ENCODE results near the gene ZDHHC18. TPM values are rescaled to one million over a fixed set of nuclear protein-coding genes. Genes with fewer than 3 reads are reported as not detected.
A peak's percentile ranks its signal among the peaks of the same experiment; 100 is the strongest.

Gene ZDHHC18
- polyA plus RNA-seq, 3 donors, result 3.1 to 46.6 (median 6.0) TPM

DNA sequence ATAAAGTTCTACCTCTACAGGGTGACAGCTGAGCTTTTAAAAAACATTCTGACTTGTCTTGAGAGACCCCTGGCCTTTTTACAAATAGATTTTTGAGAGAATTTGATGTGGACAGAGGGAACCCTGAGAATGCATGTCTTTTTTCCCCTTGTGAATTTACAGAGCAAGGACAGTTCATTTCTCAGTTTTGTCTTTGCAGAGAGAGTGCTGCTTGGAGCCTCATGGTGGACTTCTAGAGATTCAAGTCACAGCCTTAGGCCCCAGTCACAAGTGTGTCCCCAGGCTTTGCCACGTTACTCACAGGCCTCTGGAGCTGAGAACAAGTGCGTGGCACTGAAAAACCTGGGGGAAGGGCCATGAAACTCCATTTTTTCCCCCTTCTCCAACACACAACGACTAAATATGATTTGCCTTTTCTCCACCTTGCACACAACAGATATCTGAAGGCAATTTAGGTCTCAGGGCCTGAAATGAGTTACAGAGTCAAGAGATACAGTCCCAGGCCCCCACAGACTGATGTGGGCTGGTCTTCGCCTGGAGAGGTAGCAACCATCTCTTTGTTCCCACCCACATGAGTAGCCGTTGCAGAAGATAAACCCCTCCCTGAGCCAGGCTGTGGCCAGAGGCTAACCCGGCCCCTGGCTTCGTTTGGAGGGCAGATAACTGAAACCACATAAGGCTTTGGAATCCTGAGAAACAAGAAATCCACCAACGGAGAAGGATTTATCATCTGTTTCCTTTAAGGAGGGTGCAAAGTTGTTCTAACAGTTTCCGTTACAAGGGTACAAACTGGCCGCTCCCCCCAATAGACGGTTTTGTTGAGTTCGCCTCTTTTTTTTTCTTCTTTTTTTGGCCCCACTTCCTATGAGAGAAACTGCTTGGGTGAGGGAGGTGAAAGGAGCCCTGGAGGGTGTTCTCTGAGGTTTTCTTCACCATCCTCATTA is 39.8 kb upstream of the ZDHHC18 start:
- H3K27me3 Mint-ChIP-seq (ENCODE audit: low read depth in 3 of 3), result peaks cover 0 to 2% (median 0%) of the 10 kb centered on the region in 3 donors
- peak overlapping the region; percentile 91 to 97 for H3K27ac ChIP-seq (ENCODE audit: low read depth in 1 of 2, low read length in 2 of 2)
- H3K4me2 ChIP-seq (replicated peaks; ENCODE audit: extremely low read depth, low read length, poor library complexity, severe bottlenecking), result peak overlapping the region; percentile 90
- peaks cover 72% of the 10 kb centered on the region for H3K4me1 Mint-ChIP-seq
- H3K27ac Mint-ChIP-seq, result peak overlapping the region; percentile 95 to 99 (median 99)
- H3K4me3 ChIP-seq (replicated peaks in 1 of 3; ENCODE audit: low read depth in 2 of 3, low read length in 3 of 3), result peak overlapping the region; percentile 71 to 97 (median 90)
- H3K4me3 Mint-ChIP-seq, result peak overlapping the region; percentile 97 to 98
- no peaks in the 10 kb centered on the region for H3K27me3 ChIP-seq (ENCODE audit: control insufficient read depth in 2 of 2, insufficient read depth in 2 of 2, low read length in 2 of 2)
- H3K36me3 ChIP-seq (replicated peaks in 1 of 2; ENCODE audit: control insufficient read depth in 1 of 2, insufficient read depth in 2 of 2, low read length in 2 of 2), result peaks cover 5 to 26% of the 10 kb centered on the region in 2 donors
- H3K4me1 ChIP-seq (ENCODE audit: control insufficient read depth in 1 of 2, insufficient read depth in 2 of 2, low read length in 2 of 2), result peaks cover 61 to 71% of the 10 kb centered on the region in 2 donors
- no peaks in the 10 kb centered on the region for H3K9me3 ChIP-seq (replicated peaks in 1 of 2; ENCODE audit: control insufficient read depth in 1 of 2, insufficient read depth in 1 of 2, low read length in 2 of 2)
- peak in 1 of 3 donors; percentile 59 for DNase-seq
- H4K20me1 ChIP-seq (ENCODE audit: insufficient read depth, low read length), result peaks cover 16% of the 10 kb centered on the region
- TF ChIP-seq, protein P1, sequence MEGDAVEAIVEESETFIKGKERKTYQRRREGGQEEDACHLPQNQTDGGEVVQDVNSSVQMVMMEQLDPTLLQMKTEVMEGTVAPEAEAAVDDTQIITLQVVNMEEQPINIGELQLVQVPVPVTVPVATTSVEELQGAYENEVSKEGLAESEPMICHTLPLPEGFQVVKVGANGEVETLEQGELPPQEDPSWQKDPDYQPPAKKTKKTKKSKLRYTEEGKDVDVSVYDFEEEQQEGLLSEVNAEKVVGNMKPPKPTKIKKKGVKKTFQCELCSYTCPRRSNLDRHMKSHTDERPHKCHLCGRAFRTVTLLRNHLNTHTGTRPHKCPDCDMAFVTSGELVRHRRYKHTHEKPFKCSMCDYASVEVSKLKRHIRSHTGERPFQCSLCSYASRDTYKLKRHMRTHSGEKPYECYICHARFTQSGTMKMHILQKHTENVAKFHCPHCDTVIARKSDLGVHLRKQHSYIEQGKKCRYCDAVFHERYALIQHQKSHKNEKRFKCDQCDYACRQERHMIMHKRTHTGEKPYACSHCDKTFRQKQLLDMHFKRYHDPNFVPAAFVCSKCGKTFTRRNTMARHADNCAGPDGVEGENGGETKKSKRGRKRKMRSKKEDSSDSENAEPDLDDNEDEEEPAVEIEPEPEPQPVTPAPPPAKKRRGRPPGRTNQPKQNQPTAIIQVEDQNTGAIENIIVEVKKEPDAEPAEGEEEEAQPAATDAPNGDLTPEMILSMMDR (IDR thresholded peaks at IDR 0.05), result no peak
- peak overlapping the region; percentile 87 for H3K9ac ChIP-seq (ENCODE audit: insufficient read depth, low read length, poor library complexity, severe bottlenecking)
- H3K9me3 Mint-ChIP-seq, result no peaks in the 10 kb centered on the region
- H3K79me2 ChIP-seq (ENCODE audit: insufficient read depth, low read length), result peaks cover 44% of the 10 kb centered on the region
- 0% methylated on average over 6 of the region's 12 CpGs for WGBS (ENCODE audit: insufficient coverage)
- intact Hi-C loops (cut with micrococcal nuclease), result loop anchor here (2.0 to 5.0 kb wide), 3 partner anchors 44 to 94 kb away; partner anchors contain the start of gene ARID1A (in 1 of the 2)
- peak overlapping the region; percentile 93 for H2AFZ ChIP-seq (ENCODE audit: insufficient read depth, low read depth, low read length, poor library complexity, severe bottlenecking)
- H3K36me3 Mint-ChIP-seq, result peaks cover 14 to 15% of the 10 kb centered on the region in 2 donors

DNA sequence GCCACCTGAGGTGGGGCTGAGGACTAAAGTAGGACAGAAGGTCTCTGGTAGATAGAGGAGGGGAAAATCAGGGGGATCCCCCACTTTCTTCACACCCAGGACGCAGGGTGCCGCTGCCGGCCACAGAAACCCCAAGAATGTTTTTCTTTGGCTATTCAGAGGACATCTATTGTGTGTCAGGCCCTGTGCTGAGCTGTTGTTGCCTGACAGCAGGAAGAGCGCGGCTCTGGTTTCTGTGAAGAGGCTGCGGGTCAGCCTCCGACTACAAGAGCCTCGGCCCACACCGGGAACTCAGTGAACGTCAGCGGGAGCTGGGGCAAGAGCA is 39.1 kb upstream of the ZDHHC18 start:
- peak overlapping the region; percentile 90 for H3K4me2 ChIP-seq (replicated peaks; ENCODE audit: extremely low read depth, low read length, poor library complexity, severe bottlenecking)
- H3K4me1 ChIP-seq (ENCODE audit: control insufficient read depth in 1 of 2, insufficient read depth in 2 of 2, low read length in 2 of 2), result peaks cover 57 to 65% of the 10 kb centered on the region in 2 donors
- intact Hi-C loops (cut with micrococcal nuclease), result loop anchor here (2.0 to 5.0 kb wide), 3 partner anchors 45 to 95 kb away; partner anchors contain the start of gene ARID1A (in 1 of the 2)
- H3K27me3 ChIP-seq (ENCODE audit: control insufficient read depth in 2 of 2, insufficient read depth in 2 of 2, low read length in 2 of 2), result no peaks in the 10 kb centered on the region
- H3K36me3 ChIP-seq (replicated peaks in 1 of 2; ENCODE audit: control insufficient read depth in 1 of 2, insufficient read depth in 2 of 2, low read length in 2 of 2), result peaks cover 0 to 20% of the 10 kb centered on the region in 2 donors
- peak overlapping the region; percentile 95 to 99 (median 99) for H3K27ac Mint-ChIP-seq
- H3K27ac ChIP-seq (ENCODE audit: low read depth in 1 of 2, low read length in 2 of 2), result peak overlapping the region; percentile 91 to 97
- H4K20me1 ChIP-seq (ENCODE audit: insufficient read depth, low read length), result peaks cover 10% of the 10 kb centered on the region
- H3K79me2 ChIP-seq (ENCODE audit: insufficient read depth, low read length), result peaks cover 38% of the 10 kb centered on the region
- DNase-seq, result peak in 2 of 3 donors; percentile 16 to 67
- H3K4me3 Mint-ChIP-seq, result peak overlapping the region; percentile 97 to 98
- no peaks in the 10 kb centered on the region for H3K9me3 Mint-ChIP-seq
- peak overlapping the region; percentile 87 for H3K9ac ChIP-seq (ENCODE audit: insufficient read depth, low read length, poor library complexity, severe bottlenecking)
- H3K36me3 Mint-ChIP-seq, result peaks cover 7 to 10% of the 10 kb centered on the region in 2 donors
- TF ChIP-seq, protein P1 (IDR thresholded peaks at IDR 0.05), result no peak
- H3K4me3 ChIP-seq (replicated peaks in 1 of 3; ENCODE audit: low read depth in 2 of 3, low read length in 3 of 3), result peak overlapping the region; percentile 71 to 97 (median 90)
- H3K27me3 Mint-ChIP-seq (ENCODE audit: low read depth in 3 of 3), result peaks cover 0 to 2% (median 0%) of the 10 kb centered on the region in 3 donors
- peak overlapping the region; percentile 93 for H2AFZ ChIP-seq (ENCODE audit: insufficient read depth, low read depth, low read length, poor library complexity, severe bottlenecking)
- H3K4me1 Mint-ChIP-seq, result peaks cover 67% of the 10 kb centered on the region
- WGBS (ENCODE audit: insufficient coverage), result 0% methylated on average over 11 of the region's 11 CpGs
- no peaks in the 10 kb centered on the region for H3K9me3 ChIP-seq (replicated peaks in 1 of 2; ENCODE audit: control insufficient read depth in 1 of 2, insufficient read depth in 1 of 2, low read length in 2 of 2)

All from CD14-positive monocyte (primary cell).